A673 (cell line): ENCODE data around the gene STPG4.
"Not testable (repeated sequence)": the region's sequence is repeated elsewhere in the genome, so short reads cannot be mapped to it uniquely, and the experiment has no call there.

Source experiments
- CTCF ChIP-seq: fragments of 300-800, 200-600 bp; sonication (generic); conservative IDR thresholded peaks from 2 replicates; pipeline ENCODE4 v1.5.1; 2017; ENCODE audit warnings: low read depth, mild to moderate bottlenecking, antibody characterized with exemption, low read length, moderate library complexity, mixed read lengths
- EZH2 ChIP-seq: fragments of 200-600 bp; sonication (generic); IDR thresholded peaks from 2 replicates; pipeline ENCODE4 v1.6.1; 2017; ENCODE audit warnings: borderline replicate concordance, low read depth, mild to moderate bottlenecking, mixed read lengths, antibody characterized with exemption, low read length; ENCODE audit not compliant: poor library complexity, severe bottlenecking

- TF ChIP-seq EZH2, CTCF: not testable (repeated sequence)
These were observed 47.9 kb downstream of the STPG4 start for GRCh38 chr2:47107201-47107600.
